ENCODE data around the gene CYFIP2.

DNA sequence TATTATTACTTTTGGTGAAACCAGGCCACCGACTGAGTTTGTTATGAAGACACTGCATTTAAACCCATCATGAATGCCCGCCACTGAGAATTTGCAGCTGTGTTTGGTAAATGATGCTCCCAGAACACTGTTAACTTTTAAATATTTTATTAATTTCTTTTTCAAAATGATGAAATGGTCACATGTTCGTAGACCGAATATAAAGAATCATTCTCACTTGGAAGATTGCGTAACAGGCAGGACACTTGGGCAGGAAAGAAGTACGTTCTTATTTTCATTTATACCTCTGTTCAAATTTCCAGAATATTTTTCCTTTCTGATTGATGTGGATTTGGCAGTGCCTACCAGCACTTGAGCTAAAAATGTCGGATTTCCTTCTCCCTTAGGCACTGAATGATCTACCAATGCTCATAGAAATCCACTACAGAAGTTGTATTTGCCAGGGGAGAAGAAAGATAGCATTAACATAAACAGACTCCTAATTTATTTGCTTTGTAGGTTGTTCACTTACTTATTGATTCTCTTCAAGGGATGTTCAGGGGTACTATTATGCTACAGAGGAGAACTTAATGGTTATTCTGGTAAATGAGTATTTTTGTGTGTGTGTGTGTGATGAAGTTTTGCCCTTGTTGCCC, 13.8 kb downstream of the CYFIP2 start:
- TF ChIP-seq, protein P1, sequence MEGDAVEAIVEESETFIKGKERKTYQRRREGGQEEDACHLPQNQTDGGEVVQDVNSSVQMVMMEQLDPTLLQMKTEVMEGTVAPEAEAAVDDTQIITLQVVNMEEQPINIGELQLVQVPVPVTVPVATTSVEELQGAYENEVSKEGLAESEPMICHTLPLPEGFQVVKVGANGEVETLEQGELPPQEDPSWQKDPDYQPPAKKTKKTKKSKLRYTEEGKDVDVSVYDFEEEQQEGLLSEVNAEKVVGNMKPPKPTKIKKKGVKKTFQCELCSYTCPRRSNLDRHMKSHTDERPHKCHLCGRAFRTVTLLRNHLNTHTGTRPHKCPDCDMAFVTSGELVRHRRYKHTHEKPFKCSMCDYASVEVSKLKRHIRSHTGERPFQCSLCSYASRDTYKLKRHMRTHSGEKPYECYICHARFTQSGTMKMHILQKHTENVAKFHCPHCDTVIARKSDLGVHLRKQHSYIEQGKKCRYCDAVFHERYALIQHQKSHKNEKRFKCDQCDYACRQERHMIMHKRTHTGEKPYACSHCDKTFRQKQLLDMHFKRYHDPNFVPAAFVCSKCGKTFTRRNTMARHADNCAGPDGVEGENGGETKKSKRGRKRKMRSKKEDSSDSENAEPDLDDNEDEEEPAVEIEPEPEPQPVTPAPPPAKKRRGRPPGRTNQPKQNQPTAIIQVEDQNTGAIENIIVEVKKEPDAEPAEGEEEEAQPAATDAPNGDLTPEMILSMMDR (IDR thresholded peaks at IDR 0.05), result no peak
- TF ChIP-seq POLR2A (IDR thresholded peaks at IDR 0.05) (no peak), POLR2AphosphoS5 (IDR thresholded peaks at IDR 0.05; ENCODE audit: insufficient read depth in 1 of 2, low read depth in 1 of 2) (no peak)
